Measurements from ENCODE around the gene GBF1. TPM values are rescaled to one million over a fixed set of nuclear protein-coding genes. Genes with fewer than 3 reads are reported as not detected.

The GBF1 gene
- total and polyA plus RNA-seq, 10 of the 15 experiments (the other 5 are each of a cell fraction or from before 2014, with no cell fraction given), result 0.82 to 42.0 (median 21.8) TPM

- Histone ChIP-seq H3K4me3 (no peak overlapping the region), H4K20me1 (ENCODE audit: control insufficient read depth, insufficient read depth) (no peaks in the 10 kb centered on the region), H3K27ac (ENCODE audit: control insufficient read depth, insufficient read depth) (no peak overlapping the region), H3K36me3 (ENCODE audit: control insufficient read depth in 2 of 2, insufficient read depth in 2 of 2, low read length in 1 of 2) (no peaks in the 10 kb centered on the region), H3K27me3 (replicated peaks in 1 of 2; ENCODE audit: control insufficient read depth in 2 of 2, insufficient read depth in 2 of 2, low read length in 1 of 2) (peaks cover 7 to 11% of the 10 kb centered on the region in 2 experiments), H3K79me2 (ENCODE audit: control insufficient read depth, insufficient read depth, low read length) (no peaks in the 10 kb centered on the region), H3K9me3 (replicated peaks; ENCODE audit: control insufficient read depth, insufficient read depth, low read length) (no peaks in the 10 kb centered on the region), H3K9ac (ENCODE audit: control insufficient read depth, insufficient read depth, low read length) (no peak overlapping the region), H3K4me2 (ENCODE audit: control insufficient read depth, insufficient read depth) (no peak overlapping the region), H2AFZ (ENCODE audit: control insufficient read depth, low read depth, low read length) (no peak overlapping the region), H3K4me1 (ENCODE audit: control insufficient read depth, insufficient read depth, low read length) (peaks cover 15% of the 10 kb centered on the region)
- in situ Hi-C loops (cut with MboI) (loop anchor here (5.0 kb wide), 2 partner anchors 125 to 180 kb away; no protein-coding TSS in a partner anchor), intact Hi-C loops (cut with micrococcal nuclease; ENCODE audit: unreplicated experiment) (loop anchor here (5.0 kb wide), 1 partner anchor 250 kb away; no protein-coding TSS in a partner anchor)
- TF ChIP-seq ZZZ3 (IDR thresholded peaks at IDR 0.05; ENCODE audit: control insufficient read depth, insufficient read length, low read depth) (no peak), NRF1 (conservative IDR thresholded peaks at IDR 0.05; ENCODE audit: low read depth, low read length) (no peak), CBFB (IDR thresholded peaks at IDR 0.05; ENCODE audit: low read depth) (no peak), CEBPZ (IDR thresholded peaks at IDR 0.05; ENCODE audit: low read depth, low read length) (no peak), RUNX3 (IDR thresholded peaks at IDR 0.05; ENCODE audit: low read length) (no peak)
- ChIA-PET SMC1A (ENCODE audit: uncharacterized antibody, unreplicated experiment) (interaction anchor here (0.7 to 12.2 kb wide), 5 partner anchors 58 to 166 kb away, joined by 3 to 231 read pairs (median 4); no protein-coding TSS in a partner anchor), RAD21 (ENCODE audit: unreplicated experiment) (interaction anchor here (0.7 to 13.1 kb wide), 4 partner anchors 15 to 173 kb away, joined by 3 to 256 read pairs (median 12); no protein-coding TSS in a partner anchor), POLR2A (interaction anchor here (0.6 kb wide), 1 partner anchor 74 kb away, joined by 3 read pairs; no protein-coding TSS in a partner anchor), CTCF (interaction anchor here (0.9 to 15.4 kb wide), 7 partner anchors 21 to 196 kb away, joined by 3 to 632 read pairs (median 4); no protein-coding TSS in a partner anchor)
- WGBS (ENCODE audit: insufficient coverage, insufficient replicate concordance, low lambda C conversion rate, missing lambda C conversion rate), result 45% methylated on average over 8 of the region's 8 CpGs
- BruUV-seq (replicated peaks), result no TSS peak
- FAIRE-seq (no peak), ATAC-seq (no peak), DNase-seq (ENCODE audit: low read depth, low spot score) (no peak)
Measured at GRCh38 chr10:102227050-102227449, 18.3 kb upstream of the GBF1 start.

Data from GM12878 (cell line).